HCT116 (cell line): ENCODE data around the gene PRIMA1. TPM values are rescaled to one million over a fixed set of nuclear protein-coding genes. Genes with fewer than 3 reads are reported as not detected.

ENCODE experiments used
- ATAC-seq: fragments of 200-7000 bp; cut with Tn5 transposase; 2 replicates; pipeline ENCODE4 v1.9.1; 2020; ENCODE audit warnings: mild to moderate bottlenecking, moderate library complexity
- BruUV-seq: library from RNA; stranded (reverse); fragments of 400-500 nt; replicated peaks from 2 replicates; lab custom pipeline; 2021; lab: Mats Ljungman, UMichigan
- CTCF ChIA-PET: fragments of 300-600 bp; sonication (Branson Sonifier 250); formaldehyde crosslinking; loops from one replicate; lab custom pipeline; 2021; ENCODE audit warnings: antibody characterized with exemption; lab: Charles Lee
- POLR2A ChIA-PET: fragments of 300-600, 350-600 bp; sonication (Branson Sonifier 250); formaldehyde crosslinking; loops from one replicate; lab custom pipeline; 2021; ENCODE audit warnings: antibody characterized with exemption; lab: Charles Lee
- RAD21 ChIA-PET, 2 experiments: fragments of 300-600 bp; sonication (Branson Sonifier 250); formaldehyde crosslinking; loops; one replicate each; lab custom pipeline; 2023; ENCODE audit warnings: low total read pairs in 2 of 2; ENCODE audit not compliant: uncharacterized antibody in 2 of 2, unreplicated experiment in 2 of 2, low non-redundant PET in 1 of 2; lab: Charles Lee
- DNase-seq: peaks from one replicate; pipeline ENCODE4 v3.0.0-alpha.2; 2010; ENCODE audit warnings: low read depth, low spot score
- H2AFZ ChIP-seq: fragments of 200-600 bp; shearing (Covaris generic), sonication (generic); 2 replicates; pipeline ENCODE4 v1.6.1; 2017; ENCODE audit warnings: low read depth, mixed run types, mixed read lengths, antibody characterized with exemption, low read length; ENCODE audit not compliant: poor library complexity, severe bottlenecking
- H3K27ac ChIP-seq: 2 replicates; pipeline ENCODE4 v1.5.1; 2012; ENCODE audit warnings: low read depth, low read length
- H3K27me3 ChIP-seq: fragments of 200-600 bp; sonication (generic); 2 replicates; pipeline ENCODE4 v1.6.1; 2016; ENCODE audit warnings: mixed run types, low read length, mixed read lengths; ENCODE audit not compliant: insufficient read depth
- H3K36me3 ChIP-seq, 2 experiments: fragments of 200-500 bp in 1 of 2; fragments of 200-600 bp in 1 of 2; sonication (Bioruptor generic) in 1 of 2; sonication (generic) in 1 of 2; 2 replicates each; pipeline versions ENCODE4 v1.5.1 to v1.6.1; 2014 to 2016; ENCODE audit warnings: low read length in 2 of 2, inconsistent platforms in 1 of 2, mixed read lengths in 1 of 2, mixed run types in 1 of 2; ENCODE audit not compliant: insufficient read depth in 2 of 2, control insufficient read depth in 1 of 2
- H3K4me1 ChIP-seq, 2 experiments: fragments of 200-600 bp in 1 of 2; sonication (generic) in 1 of 2; 2 replicates each; pipeline versions ENCODE4 v1.5.1 to v1.6.1; 2012 to 2017; ENCODE audit warnings: low read length in 2 of 2, inconsistent platforms in 1 of 2, mild to moderate bottlenecking in 1 of 2, mixed read lengths in 1 of 2, mixed run types in 1 of 2, moderate library complexity in 1 of 2; ENCODE audit not compliant: insufficient read depth in 2 of 2, control insufficient read depth in 1 of 2
- H3K4me2 ChIP-seq: fragments of 200-600 bp; sonication (generic); 2 replicates; pipeline ENCODE4 v1.6.1; 2017; ENCODE audit warnings: mixed run types, low read length, mixed read lengths
- H3K4me3 ChIP-seq, 2 experiments: fragments of 200-600 bp in 1 of 2; sonication (generic) in 1 of 2; replicated peaks in 1 of 2; 2 replicates each; pipeline ENCODE4 v1.5.1; 2011 to 2016; ENCODE audit warnings: low read length in 2 of 2, control low read depth in 1 of 2, low read depth in 1 of 2, mild to moderate bottlenecking in 1 of 2, mixed read lengths in 1 of 2, mixed run types in 1 of 2
- H3K79me2 ChIP-seq: fragments of 200-600 bp; sonication (generic); 2 replicates; pipeline ENCODE4 v1.6.1; 2017; ENCODE audit warnings: mild to moderate bottlenecking, mixed run types, low read length, moderate library complexity, mixed read lengths; ENCODE audit not compliant: insufficient read depth
- H3K9ac ChIP-seq: fragments of 200-600 bp; sonication (generic); 2 replicates; pipeline ENCODE4 v1.6.1; 2016; ENCODE audit warnings: low read length, mixed read lengths
- H3K9me2 ChIP-seq: fragments of 200-600 bp; sonication (generic), shearing (Covaris generic); 2 replicates; pipeline ENCODE4 v1.6.1; 2017; ENCODE audit warnings: mixed run types, mild to moderate bottlenecking, moderate library complexity; ENCODE audit not compliant: insufficient read depth
- H3K9me3 ChIP-seq, 2 experiments: fragments of 200-500 bp in 1 of 2; fragments of 200-600 bp in 1 of 2; sonication (Bioruptor generic) in 1 of 2; sonication (generic) in 1 of 2; 2 replicates each; pipeline ENCODE4 v1.6.1; 2014 to 2017; ENCODE audit warnings: low read length in 2 of 2, mixed read lengths in 2 of 2, inconsistent platforms in 1 of 2, low read depth in 1 of 2, mild to moderate bottlenecking in 1 of 2, mixed run types in 1 of 2, moderate library complexity in 1 of 2; ENCODE audit not compliant: control insufficient read depth in 1 of 2, insufficient read depth in 1 of 2
- H4K20me1 ChIP-seq: fragments of 200-600 bp; sonication (generic), shearing (Covaris generic); 2 replicates; pipeline ENCODE4 v1.6.1; 2017; ENCODE audit warnings: mixed run types, mild to moderate bottlenecking, moderate library complexity; ENCODE audit not compliant: insufficient read depth
- EZH2 ChIP-seq: fragments of 200-600 bp; sonication (generic); IDR thresholded peaks from 2 replicates; pipeline ENCODE4 v1.6.1; 2017; ENCODE audit warnings: antibody characterized with exemption, mixed run types
- RAD21 ChIP-seq: IDR thresholded peaks from 2 replicates; pipeline ENCODE4 v1.6.1; 2012; ENCODE audit warnings: low read depth, mild to moderate bottlenecking
- TCF7L2 ChIP-seq: IDR thresholded peaks from 2 replicates; pipeline ENCODE4 v1.7.0; 2011; ENCODE audit warnings: borderline replicate concordance, inconsistent platforms; ENCODE audit not compliant: insufficient read depth, insufficient read length; ENCODE audit errors: extremely low read depth
- YY1 ChIP-seq: IDR thresholded peaks from 2 replicates; pipeline ENCODE4 v1.6.1; 2011; ENCODE audit warnings: low read length, low read depth, moderate library complexity, mild to moderate bottlenecking; ENCODE audit not compliant: insufficient replicate concordance; ENCODE audit errors: extremely low read depth
- ZBTB33 ChIP-seq: IDR thresholded peaks from 2 replicates; pipeline ENCODE4 v1.6.1; 2011; ENCODE audit warnings: mild to moderate bottlenecking, low read length, moderate library complexity; ENCODE audit not compliant: insufficient replicate concordance; ENCODE audit errors: extremely low read depth
- ZFX ChIP-seq: fragments of 450-650 bp; IDR thresholded peaks from 2 replicates; pipeline ENCODE4 v1.6.1; 2017
- ZNF274 ChIP-seq: fragments of 200-500 bp; sonication (Bioruptor generic); IDR thresholded peaks from 2 replicates; pipeline ENCODE4 v1.6.1; 2014; ENCODE audit warnings: mild to moderate bottlenecking, low read depth, low read length, inconsistent platforms
- intact Hi-C: fragments of 100-400 bp; cut with micrococcal nuclease; formaldehyde crosslinking; loops from 2 replicates; pipeline ENCODE4 v1.10.0; 2022
- total RNA-seq: library from RNA; stranded (reverse); gene quantifications from one replicate; pipeline ENCODE4 v1.2.1, GENCODE V29; 2021; ENCODE audit not compliant: unreplicated experiment

PRIMA1 gene
- total RNA-seq, 1 experiment from 2014 or later, result 1.5 TPM

DNA sequence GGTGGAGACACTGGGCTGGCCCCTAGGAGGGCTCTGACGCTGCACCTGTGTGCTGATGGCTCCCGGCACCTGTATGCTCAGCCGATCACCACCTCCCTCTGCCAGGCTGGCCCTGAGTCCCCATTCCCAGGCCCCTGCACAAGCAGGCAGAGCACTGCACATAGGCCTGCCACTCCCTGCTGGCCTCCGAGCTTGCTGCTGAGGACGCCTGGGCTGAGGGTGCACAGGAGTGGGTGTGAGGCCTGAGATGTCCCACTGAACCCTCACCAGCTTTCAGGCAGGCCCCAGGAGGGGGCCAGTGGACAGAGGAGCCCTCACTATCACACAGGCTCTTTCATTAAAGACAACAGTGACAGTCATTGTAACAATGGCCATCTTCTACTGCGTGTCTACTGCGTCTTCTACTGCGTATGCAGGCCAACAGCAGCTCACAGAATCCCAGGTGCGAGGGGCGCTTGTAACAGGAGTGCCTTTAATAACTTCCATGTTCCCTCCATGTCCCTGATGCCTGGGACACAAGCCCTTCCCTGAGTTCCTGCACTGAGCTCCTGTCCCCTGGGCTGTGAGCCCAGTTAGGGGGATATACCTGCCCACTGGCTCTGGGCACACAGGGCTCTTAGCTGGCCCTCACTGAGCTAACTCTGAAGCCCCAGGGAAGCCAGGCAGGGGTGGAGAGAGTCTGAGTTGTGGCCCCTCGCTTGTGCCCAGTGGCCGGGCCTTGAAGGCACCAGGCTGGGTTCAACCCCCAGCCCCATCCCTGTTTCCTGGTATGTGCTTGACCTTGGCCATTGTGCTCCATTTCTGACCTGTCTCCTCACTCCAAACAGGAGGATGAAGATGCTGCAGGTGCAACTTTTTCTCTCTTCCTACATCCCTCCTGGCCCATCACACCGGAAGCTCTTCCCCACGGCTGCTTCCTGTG is 71.3 kb downstream of the PRIMA1 start:
- no peaks in the 10 kb centered on the region for H3K36me3 ChIP-seq
- DNase-seq, result no peak
- H4K20me1 ChIP-seq, result no peaks in the 10 kb centered on the region
- ATAC-seq, result no peak
- POLR2A ChIA-PET, result no interaction called here
- CTCF ChIA-PET, result no interaction called here
- intact Hi-C loops, result no loop called here
- H2AFZ ChIP-seq, result no peak overlapping the region
- TF ChIP-seq EZH2 (no peak), ZNF274 (no peak), YY1 (no peak)
- no peak overlapping the region for H3K9ac ChIP-seq
- peaks cover 0 to 4% of the 10 kb centered on the region in 2 experiments; a peak in 1 of 4 replicates for H3K4me1 ChIP-seq
- BruUV-seq, result no TSS peak
- H3K9me2 ChIP-seq, result no peaks in the 10 kb centered on the region
- H3K27ac ChIP-seq, result no peak overlapping the region
- RAD21 ChIA-PET, result no interaction called here
- H3K9me3 ChIP-seq, result no peaks in the 10 kb centered on the region
- no peak overlapping the region for H3K4me2 ChIP-seq
- H3K4me3 ChIP-seq, result no peak overlapping the region
- H3K79me2 ChIP-seq, result no peaks in the 10 kb centered on the region
- H3K27me3 ChIP-seq, result no peaks in the 10 kb centered on the region

DNA sequence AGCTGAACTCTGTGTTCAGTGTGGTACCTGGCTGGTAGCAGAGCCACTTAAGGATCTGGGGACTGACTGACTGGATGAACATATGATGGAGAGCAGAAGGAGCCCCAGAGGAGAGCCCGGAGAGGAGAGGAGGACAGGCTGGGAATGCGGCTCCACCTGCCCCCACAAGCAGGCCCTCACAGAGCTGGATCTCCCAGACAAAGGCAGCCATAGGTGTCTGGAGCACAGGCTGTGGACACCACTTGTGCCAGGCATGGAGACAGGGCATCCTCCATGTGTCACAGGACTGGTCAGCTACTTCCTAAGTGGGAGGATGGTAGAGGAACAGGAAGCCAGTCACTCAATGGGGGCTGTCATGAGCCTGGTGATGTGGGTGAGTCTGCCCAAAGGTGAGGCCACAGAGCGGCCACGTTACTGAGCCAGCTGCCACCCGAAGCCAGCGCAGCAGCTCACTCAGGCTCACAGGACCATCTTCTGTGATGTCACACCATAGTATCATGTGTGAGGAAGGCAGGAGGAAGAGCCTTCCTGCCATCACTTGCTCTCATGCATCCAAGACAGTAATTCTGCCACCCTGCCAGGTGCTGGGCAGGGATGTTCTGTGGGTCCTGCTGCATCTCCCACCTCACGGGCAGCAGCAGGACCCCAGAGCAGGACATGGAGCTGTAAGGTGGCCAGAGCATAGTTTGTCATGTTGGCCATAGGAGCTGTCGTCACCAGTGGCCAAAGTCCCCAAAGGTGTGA is 72.1 kb downstream of the PRIMA1 start:
- TF ChIP-seq ZFX (no peak), EZH2 (no peak), TCF7L2 (no peak), RAD21 (no peak), ZBTB33 (no peak)
- no peak overlapping the region for H3K9ac ChIP-seq
- ChIA-PET RAD21 (no interaction called here), POLR2A (no interaction called here), CTCF (no interaction called here)
- no peaks in the 10 kb centered on the region for H3K9me2 ChIP-seq
- H2AFZ ChIP-seq, result no peak overlapping the region
- no peaks in the 10 kb centered on the region for H3K79me2 ChIP-seq
- BruUV-seq, result no TSS peak
- intact Hi-C loops, result no loop called here
- H4K20me1 ChIP-seq, result no peaks in the 10 kb centered on the region
- no peak for DNase-seq
- H3K9me3 ChIP-seq, result no peaks in the 10 kb centered on the region
- H3K4me1 ChIP-seq, result peaks cover 0 to 4% of the 10 kb centered on the region in 2 experiments; a peak in 1 of 4 replicates
- no peak for ATAC-seq
- no peaks in the 10 kb centered on the region for H3K27me3 ChIP-seq
- H3K4me2 ChIP-seq, result no peak overlapping the region
- H3K27ac ChIP-seq, result no peak overlapping the region
- H3K36me3 ChIP-seq, result no peaks in the 10 kb centered on the region
- H3K4me3 ChIP-seq, result no peak overlapping the region
